GM12878 (cell line): ENCODE data around the gene OLR1. TPM values are rescaled to one million over a fixed set of nuclear protein-coding genes. Genes with fewer than 3 reads are reported as not detected.

Experiments used
- ATAC-seq: fragments of 200-7000 bp; cut with Tn5 transposase; 3 replicates; pipeline ENCODE4 v1.9.1; 2020; ENCODE audit warnings: mild to moderate bottlenecking, moderate library complexity
- BruUV-seq: library from RNA; stranded (reverse); fragments of 400-500 nt; replicated peaks from 2 replicates; lab custom pipeline; 2021; lab: Mats Ljungman, UMichigan
- CTCF ChIA-PET: fragments of 300-600 bp; sonication (Branson Sonifier 250); formaldehyde crosslinking; extraction: SDS; loops from one replicate; lab custom pipeline; 2021; ENCODE audit warnings: inconsistent platforms; lab: Yijun Ruan, JAX
- POLR2A ChIA-PET: fragments of 350-600 bp; formaldehyde crosslinking; extraction: SDS; loops from one replicate; lab custom pipeline; 2021; ENCODE audit warnings: inconsistent platforms; lab: Charles Lee
- RAD21 ChIA-PET: fragments of 300-600 bp; sonication (Branson Sonifier 250); formaldehyde crosslinking; loops from one replicate; lab custom pipeline; 2023; ENCODE audit warnings: antibody characterized with exemption; ENCODE audit not compliant: unreplicated experiment; lab: Charles Lee
- SMC1A ChIA-PET: fragments of 300-600 bp; sonication (Branson Sonifier 250); formaldehyde crosslinking; loops from one replicate; lab custom pipeline; 2023; ENCODE audit not compliant: unreplicated experiment, uncharacterized antibody; lab: Charles Lee
- DNase-seq: peaks from one replicate; pipeline ENCODE4 v3.0.0-alpha.2; 2011; ENCODE audit warnings: low read depth, low spot score
- FAIRE-seq: peaks from 3 replicates; lab custom pipeline; 2011; peaks lifted over from hg19 to GRCh38; lab: Jason Lieb, UNC
- H2AFZ ChIP-seq: 2 replicates; pipeline ENCODE4 v1.6.0; 2011; ENCODE audit warnings: low read depth, low read length, control low read depth; ENCODE audit not compliant: control insufficient read depth
- H3K27ac ChIP-seq: 2 replicates; pipeline ENCODE4 v1.5.1; 2011; ENCODE audit warnings: control low read depth; ENCODE audit not compliant: control insufficient read depth, insufficient read depth
- H3K27me3 ChIP-seq, 2 experiments: replicated peaks in 1 of 2; 2 replicates each; pipeline versions ENCODE4 v1.6.0 to v1.6.1; 2011; ENCODE audit warnings: low read length in 1 of 2; ENCODE audit not compliant: control insufficient read depth in 2 of 2, insufficient read depth in 2 of 2
- H3K36me3 ChIP-seq, 2 experiments: 2 replicates each; pipeline ENCODE4 v1.5.1; 2011; ENCODE audit warnings: low read length in 1 of 2; ENCODE audit not compliant: control insufficient read depth in 2 of 2, insufficient read depth in 2 of 2
- H3K4me1 ChIP-seq: 2 replicates; pipeline ENCODE4 v1.6.1; 2011; ENCODE audit warnings: mild to moderate bottlenecking, low read length, moderate library complexity, mixed read lengths; ENCODE audit not compliant: control insufficient read depth, insufficient read depth
- H3K4me2 ChIP-seq: 2 replicates; pipeline ENCODE4 v1.6.0; 2011; ENCODE audit warnings: control low read depth; ENCODE audit not compliant: control insufficient read depth, insufficient read depth
- H3K4me3 ChIP-seq: fragments of 200-600 bp; sonication (generic); 2 replicates; pipeline ENCODE4 v1.5.1; 2016
- H3K79me2 ChIP-seq: 2 replicates; pipeline ENCODE4 v1.6.0; 2011; ENCODE audit warnings: low read length; ENCODE audit not compliant: control insufficient read depth, insufficient read depth
- H3K9ac ChIP-seq: 2 replicates; pipeline ENCODE4 v1.8.0; 2011; ENCODE audit warnings: low read length, control low read depth, mixed read lengths; ENCODE audit not compliant: control insufficient read depth, insufficient read depth
- H3K9me3 ChIP-seq: replicated peaks from 3 replicates; pipeline ENCODE4 v1.5.1; 2011; ENCODE audit warnings: mild to moderate bottlenecking, low read length; ENCODE audit not compliant: control insufficient read depth, insufficient read depth
- H4K20me1 ChIP-seq: 2 replicates; pipeline ENCODE4 v1.6.0; 2011; ENCODE audit not compliant: control insufficient read depth, insufficient read depth
- GATAD2B ChIP-seq: fragments of 450-650 bp; conservative IDR thresholded peaks from 2 replicates; pipeline ENCODE4 v1.6.1; 2017; ENCODE audit warnings: low read depth, mild to moderate bottlenecking, moderate library complexity
- RAD21 ChIP-seq: IDR thresholded peaks from 2 replicates; pipeline ENCODE4 v1.6.1; 2011; ENCODE audit warnings: mild to moderate bottlenecking, low read depth, low read length, moderate library complexity; ENCODE audit not compliant: insufficient read depth
- RUNX3 ChIP-seq: IDR thresholded peaks from 2 replicates; pipeline ENCODE4 v1.6.1; 2012; ENCODE audit warnings: low read length, inconsistent platforms
- SMC3 ChIP-seq: IDR thresholded peaks from 2 replicates; pipeline ENCODE4 v1.6.1; 2011; ENCODE audit warnings: low read length, improper control_type of control experiment, borderline replicate concordance
- YY1 ChIP-seq: IDR thresholded peaks from 2 replicates; pipeline ENCODE4 v1.6.1; 2011; ENCODE audit warnings: low read depth, mild to moderate bottlenecking, low read length
- ZNF622 ChIP-seq: fragments of 450-650 bp; IDR thresholded peaks from 2 replicates; pipeline ENCODE4 v1.6.1; 2017; ENCODE audit warnings: mild to moderate bottlenecking, inconsistent platforms
- WGBS: methylation state at CpG from one replicate; pipeline ENCODE4 v1.1.6; 2016; ENCODE audit warnings: low lambda C conversion rate; ENCODE audit not compliant: insufficient replicate concordance, insufficient coverage; ENCODE audit errors: missing lambda C conversion rate; 5-methylcytosine and 5-hydroxymethylcytosine counted together
- in situ Hi-C: fragments of 300-500 bp; cut with MboI; formaldehyde crosslinking; loops from 9 replicates; pipeline ENCODE4 v1.14.3; 2018; ENCODE audit warnings: mixed read lengths
- intact Hi-C: fragments of 100-400 bp; cut with micrococcal nuclease; formaldehyde crosslinking; loops from one replicate; pipeline ENCODE4 v1.14.2; 2022; ENCODE audit not compliant: unreplicated experiment
- polyA plus RNA-seq, 11 experiments: library from polyadenylated mRNA; depleted of rRNA in 4 of 11; unstranded in 6 of 11; stranded (reverse) in 5 of 11; fragments of >200 nt; fragmentation: Nextera tagmentation in 4 of 11; fragmentation: Illumina TruSeq in 1 of 11; extraction: Ambion mirVana in 4 of 11; extraction: Trizol in 1 of 11; gene quantifications; 1 replicate in 1 of 11; 2 replicates in 10 of 11; pipeline versions ENCODE4 v1.2.1 to v1.2.3, GENCODE V29; 2011 to 2016; ENCODE audit warnings: inconsistent platforms in 2 of 11, missing spikeins in 2 of 11, low read depth in 1 of 11
- total RNA-seq, 4 experiments: library from RNA; depleted of rRNA in 3 of 4; stranded (reverse); fragments of >200 nt in 3 of 4; fragmentation: Illumina TruSeq in 1 of 4; extraction: Trizol in 1 of 4; gene quantifications; 2 replicates each; pipeline versions ENCODE4 v1.2.1 to v1.2.3, GENCODE V29; 2013 to 2021
- TF ChIP-seq, protein P1 (sequence below), 3 experiments: IDR thresholded peaks in 2 of 3; conservative IDR thresholded peaks in 1 of 3; 2 replicates each; pipeline ENCODE4 v1.5.1; 2011; ENCODE audit warnings: low read depth in 3 of 3, low read length in 3 of 3, mild to moderate bottlenecking in 3 of 3, control low read depth in 2 of 3, moderate library complexity in 2 of 3, inconsistent platforms in 1 of 3, mixed read lengths in 1 of 3; ENCODE audit not compliant: control insufficient read depth in 2 of 3, insufficient read depth in 1 of 3; ENCODE audit errors: extremely low read depth in 1 of 3

The OLR1 gene
- total and polyA plus RNA-seq, 10 of the 15 experiments (the other 5 are each of a cell fraction or from before 2014, with no cell fraction given), result 0.08 TPM; not detected in 9

DNA sequence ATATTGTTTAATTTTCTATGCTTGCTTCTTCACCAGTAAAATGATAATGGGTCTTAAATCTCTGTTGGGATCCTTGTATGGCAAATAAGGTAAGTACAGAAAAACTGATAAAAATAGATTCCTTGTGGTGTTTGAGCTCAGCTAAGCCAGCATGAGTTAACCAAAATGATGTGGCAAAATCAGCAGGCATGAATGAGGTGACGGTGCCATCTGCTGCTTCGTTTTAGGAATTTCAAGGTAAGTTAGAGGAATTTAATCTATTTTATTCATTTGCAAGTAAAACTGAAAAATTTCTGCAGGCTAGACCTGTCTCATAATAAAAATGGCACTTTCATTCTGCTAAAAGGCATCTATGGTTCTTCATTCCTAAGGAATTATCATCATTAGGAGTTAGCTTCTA is 31.9 kb downstream of the OLR1 start:
- FAIRE-seq, result peak; percentile 88
- in situ Hi-C loops, result loop anchor here (5.0 kb wide), 3 partner anchors 108 to 393 kb away; partner anchors contain the start of gene CLEC9A

More for the DNA sequence above, 31.9 kb downstream of the OLR1 start:
- 0% methylated on average over 2 of the region's 2 CpGs for WGBS
- no peaks in the 10 kb centered on the region for H3K36me3 ChIP-seq
- H3K79me2 ChIP-seq, result no peaks in the 10 kb centered on the region
- DNase-seq (peak; percentile 48), ATAC-seq (peak; percentile 47; the same call in 2 of the 3 replicates)
- H4K20me1 ChIP-seq, result no peaks in the 10 kb centered on the region
- H3K27ac ChIP-seq, result no peak overlapping the region
- ChIA-PET SMC1A (interaction anchor here (0.6 to 3.0 kb wide), 15 partner anchors 9 to 397 kb away, joined by 3 to 21 read pairs (median 4); partner anchors contain the start of genes CLEC12B and CLEC7A), RAD21 (interaction anchor here (0.9 to 2.2 kb wide), 9 partner anchors 10 to 397 kb away, joined by 3 to 16 read pairs (median 7); partner anchors contain the start of genes CLEC12B and CLEC7A), POLR2A (interaction anchor here (1.3 kb wide), 1 partner anchor 326 kb away, joined by 4 read pairs; no protein-coding TSS in a partner anchor), CTCF (interaction anchor here (0.9 to 3.6 kb wide), 22 partner anchors 10 to 397 kb away, joined by 3 to 34 read pairs (median 5); partner anchors contain the start of genes CLEC12B and CLEC7A)
- no TSS peak for BruUV-seq
- no peaks in the 10 kb centered on the region for H3K4me1 ChIP-seq
- no peak overlapping the region for H3K4me3 ChIP-seq
- no peak overlapping the region for H2AFZ ChIP-seq
- H3K4me2 ChIP-seq, result no peak overlapping the region
- no peak overlapping the region for H3K9ac ChIP-seq
- no peaks in the 10 kb centered on the region; a peak in 1 of 4 replicates for H3K27me3 ChIP-seq
- H3K9me3 ChIP-seq, result no peaks in the 10 kb centered on the region
- intact Hi-C loops, result loop anchor here (1.0 to 5.0 kb wide), 4 partner anchors 106 to 393 kb away; partner anchors contain the start of gene CLEC12B
- TF ChIP-seq, protein P1, sequence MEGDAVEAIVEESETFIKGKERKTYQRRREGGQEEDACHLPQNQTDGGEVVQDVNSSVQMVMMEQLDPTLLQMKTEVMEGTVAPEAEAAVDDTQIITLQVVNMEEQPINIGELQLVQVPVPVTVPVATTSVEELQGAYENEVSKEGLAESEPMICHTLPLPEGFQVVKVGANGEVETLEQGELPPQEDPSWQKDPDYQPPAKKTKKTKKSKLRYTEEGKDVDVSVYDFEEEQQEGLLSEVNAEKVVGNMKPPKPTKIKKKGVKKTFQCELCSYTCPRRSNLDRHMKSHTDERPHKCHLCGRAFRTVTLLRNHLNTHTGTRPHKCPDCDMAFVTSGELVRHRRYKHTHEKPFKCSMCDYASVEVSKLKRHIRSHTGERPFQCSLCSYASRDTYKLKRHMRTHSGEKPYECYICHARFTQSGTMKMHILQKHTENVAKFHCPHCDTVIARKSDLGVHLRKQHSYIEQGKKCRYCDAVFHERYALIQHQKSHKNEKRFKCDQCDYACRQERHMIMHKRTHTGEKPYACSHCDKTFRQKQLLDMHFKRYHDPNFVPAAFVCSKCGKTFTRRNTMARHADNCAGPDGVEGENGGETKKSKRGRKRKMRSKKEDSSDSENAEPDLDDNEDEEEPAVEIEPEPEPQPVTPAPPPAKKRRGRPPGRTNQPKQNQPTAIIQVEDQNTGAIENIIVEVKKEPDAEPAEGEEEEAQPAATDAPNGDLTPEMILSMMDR (IDR thresholded peaks at IDR 0.05 in 2 of 3, conservative IDR thresholded peaks at IDR 0.05 in 1 of 3; ENCODE audit: control insufficient read depth in 2 of 3, extremely low read depth in 1 of 3, insufficient read depth in 1 of 3, low read depth in 3 of 3, low read length in 3 of 3), result peak; percentile 47 to 77 (median 57); a peak in 5 of 6 replicates
- TF ChIP-seq RAD21, result peak; percentile 97
- no peak for TF ChIP-seq GATAD2B
- peak; percentile 47; the same call in 1 of the 2 replicates for TF ChIP-seq RUNX3
- no peak for TF ChIP-seq ZNF622
- TF ChIP-seq YY1, result 0 out of 2 replicates have a peak, but pooled peaks have one; percentile 23
- peak; percentile 91 for TF ChIP-seq SMC3
